Umbilical cord (tissue), 2 donors: ENCODE results near the gene RCBTB2. TPM values are rescaled to one million over a fixed set of nuclear protein-coding genes. Genes with fewer than 3 reads are reported as not detected.
A peak's percentile ranks its signal among the peaks of the same experiment; 100 is the strongest.

Experiments
- DNase-seq: peaks from one replicate; pipeline ENCODE4 v3.0.0-alpha.2; 2015; ENCODE audit warnings: low spot score
- total RNA-seq: library from RNA; depleted of rRNA; stranded (reverse); fragments of >200 nt; gene quantifications from one replicate; pipeline ENCODE4 v1.2.3, GENCODE V29; 2014; ENCODE audit warnings: low replicate concordance; ENCODE audit not compliant: insufficient read depth

RCBTB2 gene
- total RNA-seq, 1 donor from 2014 or later, result 25.0 TPM

DNA sequence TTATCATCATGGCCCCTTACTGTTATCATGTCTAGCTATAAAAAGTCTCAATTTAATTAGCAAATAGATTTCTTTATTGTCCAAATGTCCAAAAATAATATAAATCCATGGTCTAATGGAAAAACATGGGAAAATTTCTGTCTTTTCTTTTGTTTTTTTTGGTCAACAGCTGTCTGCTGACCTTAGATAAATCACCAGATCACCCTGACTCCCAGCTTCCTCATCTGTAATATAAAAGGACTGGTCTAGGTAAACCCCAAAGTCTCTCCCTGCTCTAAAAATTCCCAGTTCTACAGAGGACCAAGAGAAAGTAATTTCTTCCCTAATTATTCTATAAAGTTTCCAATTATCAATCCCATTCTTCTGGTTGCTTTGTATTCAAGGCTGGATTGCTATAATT is 30.7 kb upstream of the RCBTB2 start:
- no peak for DNase-seq

DNA sequence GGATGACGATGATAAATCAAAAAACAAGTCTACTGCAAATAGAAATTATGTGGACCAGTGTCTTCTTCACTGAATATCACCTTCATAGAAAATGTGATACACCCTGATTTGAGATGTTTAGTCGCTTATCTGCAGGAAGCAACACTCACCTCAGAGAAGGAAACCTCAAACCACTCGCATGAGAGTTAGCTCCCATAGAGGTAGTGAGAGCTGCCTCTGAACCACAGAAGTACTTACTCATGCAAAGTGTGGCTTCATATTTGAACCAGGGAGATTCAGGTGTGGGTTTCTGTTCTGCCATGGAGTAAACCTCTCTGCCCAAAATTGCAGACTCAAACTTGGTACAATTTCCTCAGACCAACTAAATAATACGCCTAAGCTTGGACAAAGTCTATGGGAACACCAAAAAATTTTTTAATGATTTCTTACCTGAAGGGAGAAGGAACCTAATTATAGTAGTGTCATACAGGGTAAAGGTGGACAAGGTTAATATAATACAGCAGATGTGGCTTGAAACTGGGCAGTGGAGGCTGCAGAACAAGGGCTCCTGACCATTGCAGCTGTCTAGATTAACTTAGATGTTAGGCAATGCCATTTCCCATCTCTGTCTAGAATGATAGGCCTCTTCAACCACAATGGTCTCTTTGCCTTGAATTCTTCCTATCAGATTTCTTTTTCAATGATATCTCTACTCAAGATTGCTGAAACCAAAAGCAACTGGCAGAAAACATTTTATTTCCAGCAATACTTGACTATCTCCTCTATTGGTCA is 29.6 kb upstream of the RCBTB2 start:
- DNase-seq, result no peak

DNA sequence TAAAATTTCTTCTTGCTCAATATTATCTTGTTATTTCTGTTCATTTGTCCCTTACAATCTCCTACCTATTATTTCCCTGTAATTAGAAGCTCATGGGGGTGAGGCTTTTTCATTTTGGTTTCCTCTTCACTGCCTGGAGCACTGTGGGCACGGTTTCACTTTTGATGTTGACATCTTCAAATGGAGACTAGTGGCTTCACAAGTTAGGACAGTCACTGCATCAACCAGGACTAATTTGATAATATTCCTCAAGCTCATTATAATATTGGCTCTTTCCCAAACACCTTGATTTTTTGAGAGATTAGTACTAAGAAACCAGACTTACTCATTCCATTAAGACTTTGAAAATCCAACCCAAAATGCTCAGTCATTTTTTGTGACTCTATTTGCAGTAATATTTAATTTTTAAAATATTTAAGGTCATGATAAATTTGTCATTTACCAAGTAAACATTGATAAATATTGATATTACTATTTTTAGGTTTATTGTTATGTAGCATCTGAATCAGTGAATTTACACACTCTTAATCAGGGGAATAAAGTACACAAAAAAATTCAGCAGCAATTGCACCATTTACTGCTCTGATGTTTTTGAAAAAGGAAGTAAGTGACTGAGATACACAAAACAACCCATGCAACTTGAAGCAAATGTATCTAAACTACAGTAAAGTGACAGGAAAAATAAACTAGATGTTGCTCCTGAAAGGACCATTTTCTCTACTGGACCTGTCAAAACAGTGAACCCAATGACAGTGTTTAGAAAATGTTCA is 28.8 kb upstream of the RCBTB2 start:
- no peak for DNase-seq

DNA sequence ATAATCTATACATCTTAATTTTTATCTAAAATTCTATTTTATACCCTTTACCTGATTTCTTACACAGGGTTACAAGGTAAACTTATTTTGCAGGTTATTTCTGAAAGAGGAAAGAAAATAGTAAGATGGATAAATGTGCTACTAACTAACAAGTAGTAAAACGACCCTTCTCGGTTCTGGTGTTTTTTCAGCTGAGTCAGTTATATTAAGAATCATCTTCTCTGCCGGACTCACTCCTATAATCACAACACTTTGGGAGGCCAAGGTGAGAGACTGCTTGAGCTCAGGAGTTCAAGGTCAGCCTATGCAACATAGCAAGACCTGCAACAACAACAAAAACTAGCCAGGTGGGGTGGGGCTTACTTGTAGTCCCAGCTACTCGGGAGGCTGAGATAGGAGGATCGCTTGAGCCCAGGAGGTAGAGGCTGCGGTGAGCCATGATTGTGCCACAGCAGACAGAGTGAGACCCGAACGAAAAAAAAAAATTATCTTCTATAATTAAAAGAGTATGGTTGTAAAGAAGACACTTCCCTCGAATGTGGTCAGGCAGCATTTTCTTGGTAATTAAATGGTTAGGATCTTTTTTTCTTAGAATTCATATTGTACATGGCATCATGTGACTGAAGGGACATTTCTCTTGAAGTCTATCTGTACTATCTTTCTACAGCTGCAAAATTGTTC is 27.9 kb upstream of the RCBTB2 start:
- no peak for DNase-seq

DNA sequence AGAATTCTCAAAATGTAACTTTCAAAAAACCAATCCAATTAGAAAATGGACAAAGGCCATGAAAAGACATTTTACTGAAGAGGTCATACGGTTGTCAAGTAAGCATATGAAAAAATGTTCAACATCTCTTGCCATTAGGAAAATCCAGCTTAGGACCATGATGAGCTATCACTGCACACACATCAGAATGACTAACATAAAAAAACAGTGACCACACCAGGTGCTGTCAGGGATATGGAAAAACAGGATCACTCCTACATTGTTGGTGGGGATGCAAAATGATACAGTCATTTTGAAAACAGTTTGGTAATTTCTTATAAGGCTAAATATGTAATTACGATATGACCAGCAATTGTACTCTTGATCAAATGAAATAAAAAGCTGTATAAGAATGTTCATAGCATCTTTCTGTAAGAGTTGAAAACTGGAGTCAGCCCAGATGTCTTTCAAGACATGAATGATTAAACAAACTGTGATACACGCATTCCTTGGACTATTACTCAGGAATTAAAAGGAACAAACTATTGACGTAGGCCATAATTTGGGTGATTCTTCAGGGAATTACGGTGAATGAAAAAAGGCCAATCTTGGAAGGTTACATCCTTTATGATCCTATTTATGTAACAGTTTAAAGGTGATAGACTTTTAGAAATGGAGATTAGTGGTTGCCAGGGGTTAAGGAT is 26.9 kb upstream of the RCBTB2 start:
- DNase-seq, result no peak

DNA sequence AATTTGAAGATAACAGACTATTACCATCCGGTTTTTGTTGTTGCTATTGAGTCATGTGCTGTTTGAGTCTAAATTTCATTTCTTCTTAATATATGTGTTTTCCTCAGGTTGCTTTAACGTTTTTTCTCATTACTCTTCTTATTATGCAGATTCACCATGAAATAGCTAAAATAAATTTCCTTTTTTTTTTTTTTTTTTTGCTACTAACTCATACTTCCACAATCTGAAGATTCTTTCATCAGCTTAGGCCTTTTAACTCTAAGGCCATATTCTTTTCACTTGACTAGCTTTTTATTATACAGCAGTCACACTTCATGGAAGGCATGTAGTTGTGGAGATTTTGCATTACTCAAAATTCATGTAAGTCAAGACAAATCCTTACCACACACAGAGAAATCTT is 23.9 kb upstream of the RCBTB2 start:
- DNase-seq, result no peak

DNA sequence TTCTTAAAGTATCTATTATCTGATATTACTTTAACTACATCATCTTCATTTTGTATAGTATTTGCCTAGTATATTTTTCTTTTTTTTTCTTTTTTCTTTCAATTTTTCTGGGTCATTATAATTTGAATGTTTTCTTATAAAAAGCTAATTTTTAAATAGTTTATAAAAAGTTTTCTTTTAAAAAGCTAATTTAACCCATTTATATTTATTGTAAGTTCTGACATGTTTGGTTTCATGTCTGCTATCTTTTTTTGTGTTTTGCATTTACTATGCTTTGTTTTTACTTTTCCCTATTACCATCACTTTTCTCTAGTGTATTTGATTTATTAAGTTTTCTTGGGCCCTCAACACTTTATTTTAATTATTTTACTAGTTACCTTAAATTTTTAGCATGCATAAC is 22.6 kb upstream of the RCBTB2 start:
- DNase-seq, result no peak

DNA sequence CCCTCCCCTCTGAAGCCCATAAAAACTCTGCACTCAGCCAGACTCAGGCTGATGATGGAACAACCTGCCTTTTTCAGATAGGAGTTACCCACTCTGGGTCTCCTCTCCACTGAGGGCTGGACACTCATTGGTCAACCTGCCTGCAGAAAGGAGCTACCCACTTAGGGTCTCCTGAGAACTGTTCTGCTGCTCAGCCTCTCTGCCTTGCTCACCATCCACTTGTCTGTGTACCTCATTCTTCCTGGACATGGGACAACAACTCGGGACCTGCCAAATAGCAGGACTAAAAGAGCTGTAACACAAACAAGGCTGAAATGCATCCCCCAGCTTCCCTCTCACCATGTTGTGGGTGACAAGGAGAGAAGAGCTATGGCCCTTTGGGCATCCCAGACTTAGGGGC is 18.4 kb upstream of the RCBTB2 start:
- DNase-seq, result no peak

DNA sequence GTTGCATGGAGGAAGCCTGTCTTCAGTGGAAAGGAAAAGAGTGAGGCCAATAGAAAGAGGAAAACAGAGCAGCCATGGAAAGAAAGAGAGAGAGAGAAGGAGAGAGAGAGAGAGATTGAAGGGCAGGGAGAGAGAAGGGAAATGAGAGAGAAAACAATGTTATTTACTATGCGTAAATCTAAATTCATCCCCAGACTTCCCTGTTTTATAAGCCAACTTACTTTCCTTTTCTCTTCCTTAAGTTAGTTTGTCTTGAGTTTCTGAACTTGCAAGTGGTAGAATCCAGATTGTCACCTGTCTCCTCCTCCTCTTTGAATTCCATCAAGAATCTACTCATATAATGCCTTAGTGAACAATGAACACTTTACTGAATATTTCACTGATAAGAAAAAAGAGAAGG is 16.8 kb upstream of the RCBTB2 start:
- no peak for DNase-seq

DNA sequence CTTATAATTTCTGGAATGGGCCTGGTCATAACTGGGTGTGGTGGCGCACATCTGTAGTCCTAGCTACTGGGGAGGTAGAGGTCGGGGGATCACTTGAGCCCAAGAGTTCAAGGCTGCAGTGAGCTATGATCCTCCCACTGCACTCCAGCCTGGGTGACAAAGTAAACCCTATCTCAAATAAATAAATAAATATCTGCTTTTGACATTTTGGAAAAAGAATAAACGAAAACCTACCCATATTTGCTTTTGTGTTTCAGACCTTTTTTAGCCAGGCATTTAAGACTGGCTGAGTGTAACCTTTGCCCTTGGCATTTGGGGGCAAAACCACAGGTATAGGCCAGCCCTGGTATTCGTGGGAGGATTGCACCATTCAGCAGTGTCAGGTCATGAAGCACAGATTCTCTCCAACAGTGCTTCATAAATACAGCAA is 14.8 kb upstream of the RCBTB2 start:
- no peak for DNase-seq

DNA sequence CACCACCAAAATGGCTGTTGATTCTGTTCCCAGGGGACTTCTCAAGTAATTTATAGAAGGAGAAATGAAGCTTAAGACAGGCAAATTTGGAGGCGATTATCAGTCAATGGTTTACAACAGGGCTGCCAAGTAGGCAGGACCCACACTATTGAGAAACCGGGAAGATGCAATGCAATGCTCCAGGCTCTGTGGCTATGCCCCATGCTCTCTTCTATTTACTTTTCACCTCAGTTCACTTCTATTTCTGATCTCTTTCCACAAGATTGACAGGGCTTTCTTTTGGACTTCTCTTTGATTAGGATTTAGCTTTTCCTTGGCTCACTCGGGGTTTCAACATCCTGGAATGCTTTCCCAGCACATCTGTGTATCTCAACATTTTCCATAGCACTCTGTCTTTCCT is 12.7 kb upstream of the RCBTB2 start:
- no peak for DNase-seq

DNA sequence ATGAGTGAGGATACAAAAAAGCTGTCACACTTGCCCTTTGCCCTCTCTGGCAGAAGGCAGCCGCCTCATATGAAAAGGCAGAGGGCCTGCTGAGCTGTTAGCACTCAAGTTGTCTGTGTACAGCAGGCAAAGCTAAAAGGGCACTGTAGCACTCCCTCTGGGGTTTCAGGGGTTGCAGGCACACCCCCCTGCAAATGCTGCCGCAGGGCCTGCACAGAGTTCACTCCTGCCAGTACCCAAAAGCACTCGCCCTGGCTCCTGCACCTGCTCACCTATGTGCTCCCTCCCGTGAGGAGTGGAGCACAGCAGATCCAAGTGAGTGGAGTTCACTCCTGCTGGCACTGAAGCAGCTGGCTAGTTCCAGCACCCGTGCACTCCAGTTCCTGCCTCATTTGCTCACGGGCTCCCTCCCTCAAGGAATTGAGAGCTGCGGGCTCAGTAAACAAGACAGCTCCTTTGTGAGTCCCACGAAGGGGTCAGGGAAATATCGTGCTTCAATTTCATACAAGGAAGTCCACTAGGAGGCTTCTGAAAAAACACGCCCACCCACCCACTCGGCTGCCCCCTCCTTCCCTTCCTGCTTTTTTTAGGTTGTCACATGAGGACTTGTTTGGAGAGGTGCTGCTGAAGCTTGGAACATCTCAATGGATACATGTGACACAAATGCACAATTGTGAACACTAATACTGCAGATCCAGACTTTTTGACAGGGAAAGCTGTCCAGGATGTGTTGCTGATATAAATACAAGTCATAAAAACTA is 9.9 kb upstream of the RCBTB2 start:
- peak; percentile 41 for DNase-seq

DNA sequence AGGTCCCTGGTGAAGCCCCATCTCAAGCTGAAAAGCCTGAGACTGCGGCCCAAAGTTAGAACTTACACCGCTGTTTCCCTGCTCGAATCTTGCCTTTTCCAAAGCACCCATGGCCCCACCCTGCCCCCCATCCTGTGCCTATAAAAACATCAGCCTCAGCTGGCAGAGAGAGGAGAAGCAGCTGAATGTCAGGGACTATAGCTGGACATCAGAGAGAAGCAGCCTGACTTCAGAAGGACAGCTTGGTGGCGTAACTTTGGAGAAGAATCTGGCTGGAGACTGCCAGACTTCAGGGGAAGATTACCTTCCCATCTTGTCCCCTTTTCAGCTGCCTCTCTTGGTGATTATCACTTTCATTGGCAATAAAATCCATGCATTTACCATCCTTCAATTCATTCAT is 9.3 kb upstream of the RCBTB2 start:
- no peak for DNase-seq

DNA sequence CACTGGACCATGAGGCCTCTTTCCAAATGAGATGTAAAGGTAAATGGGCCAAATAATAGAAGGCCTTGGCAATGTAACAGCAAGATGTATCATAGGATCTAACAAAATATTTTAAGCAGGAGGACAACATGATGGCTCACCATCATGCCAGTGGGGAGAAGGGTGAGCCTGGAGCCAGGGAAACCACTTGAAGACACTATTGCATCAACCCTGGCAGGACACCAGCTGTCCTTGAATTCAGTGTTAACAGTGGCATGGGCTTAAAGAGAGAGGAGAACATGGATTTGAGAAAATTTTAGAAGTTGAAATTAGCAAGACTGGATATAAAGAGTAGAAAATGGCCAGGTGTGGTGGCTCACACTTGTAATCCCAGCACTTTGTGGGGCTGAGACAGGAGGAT is 6.7 kb upstream of the RCBTB2 start:
- no peak for DNase-seq

DNA sequence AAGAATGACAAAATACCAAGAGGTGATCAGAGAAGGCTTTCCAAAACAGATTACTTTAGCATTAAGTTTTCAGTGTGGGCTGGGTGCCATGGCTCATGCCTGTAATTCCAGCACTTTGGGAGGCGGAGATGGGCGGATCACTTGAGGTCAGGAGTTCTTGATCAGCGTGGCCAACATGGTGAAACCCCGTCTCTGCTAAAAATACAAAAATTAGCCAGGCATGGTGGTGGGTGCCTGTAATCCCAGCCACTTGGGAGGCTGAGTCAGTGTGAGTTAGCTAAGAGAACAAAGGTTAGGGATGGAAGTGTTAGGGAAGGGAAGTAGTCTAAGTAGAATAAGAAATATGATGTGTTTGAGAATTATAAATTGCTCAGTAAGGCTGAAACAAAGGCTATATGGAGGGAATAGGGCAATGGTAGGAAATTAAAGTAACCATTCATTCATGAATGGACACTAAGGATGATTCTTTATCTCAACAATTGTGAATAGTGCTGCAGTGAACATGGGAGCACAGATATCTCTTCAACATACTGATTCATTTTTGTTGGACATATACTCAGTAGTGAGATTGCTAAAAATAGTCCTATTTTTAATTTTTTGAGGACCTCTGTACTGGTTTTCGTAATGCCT is 3.9 kb upstream of the RCBTB2 start:
- DNase-seq, result no peak

DNA sequence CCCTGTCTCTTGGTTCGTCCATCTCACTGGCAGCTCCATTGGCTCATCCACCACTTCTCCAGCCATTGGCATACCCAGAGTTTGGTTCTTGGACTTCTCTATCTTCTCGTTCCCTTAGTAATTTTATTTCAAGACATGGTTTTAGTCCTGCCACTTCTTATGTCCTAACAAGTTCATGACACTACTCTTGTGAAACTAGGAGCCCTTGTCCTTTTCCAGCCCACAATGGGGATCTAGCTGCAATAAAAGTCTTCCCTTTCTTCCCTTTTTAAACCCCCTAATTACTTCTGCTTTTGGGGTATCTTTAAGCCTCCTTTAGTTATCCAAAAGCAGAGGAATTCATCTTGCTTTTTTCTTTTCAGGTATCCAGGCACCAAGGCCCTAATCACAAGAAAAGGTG is 2.9 kb upstream of the RCBTB2 start:
- DNase-seq, result no peak

DNA sequence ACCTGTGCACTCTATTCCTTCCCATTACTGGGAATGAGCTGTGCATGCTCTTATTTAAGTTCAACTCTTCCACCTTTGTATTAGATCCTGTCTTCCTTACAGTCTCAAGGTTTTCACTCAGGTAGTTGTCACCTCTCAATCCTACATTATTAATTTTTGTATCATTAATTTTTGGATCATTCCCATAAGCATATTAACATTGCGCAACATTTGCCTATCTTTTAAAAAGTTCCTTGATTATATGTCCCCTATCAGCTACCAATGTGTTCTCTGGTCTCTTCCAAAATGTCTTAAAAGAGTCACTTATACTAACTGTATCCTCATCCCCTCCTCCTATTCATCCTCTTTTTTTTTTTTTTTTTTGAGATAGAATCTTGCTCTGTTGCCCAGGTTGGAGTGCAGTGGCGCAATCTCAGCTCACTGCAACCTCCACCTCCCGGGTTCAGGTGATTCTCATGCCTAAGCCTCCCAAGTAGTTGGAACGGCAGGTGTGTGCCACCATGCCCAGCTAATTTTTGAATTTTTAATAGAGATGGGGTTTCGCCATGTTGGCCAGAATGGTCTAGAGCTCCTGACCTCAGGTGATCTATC is 2.1 kb upstream of the RCBTB2 start:
- no peak for DNase-seq

DNA sequence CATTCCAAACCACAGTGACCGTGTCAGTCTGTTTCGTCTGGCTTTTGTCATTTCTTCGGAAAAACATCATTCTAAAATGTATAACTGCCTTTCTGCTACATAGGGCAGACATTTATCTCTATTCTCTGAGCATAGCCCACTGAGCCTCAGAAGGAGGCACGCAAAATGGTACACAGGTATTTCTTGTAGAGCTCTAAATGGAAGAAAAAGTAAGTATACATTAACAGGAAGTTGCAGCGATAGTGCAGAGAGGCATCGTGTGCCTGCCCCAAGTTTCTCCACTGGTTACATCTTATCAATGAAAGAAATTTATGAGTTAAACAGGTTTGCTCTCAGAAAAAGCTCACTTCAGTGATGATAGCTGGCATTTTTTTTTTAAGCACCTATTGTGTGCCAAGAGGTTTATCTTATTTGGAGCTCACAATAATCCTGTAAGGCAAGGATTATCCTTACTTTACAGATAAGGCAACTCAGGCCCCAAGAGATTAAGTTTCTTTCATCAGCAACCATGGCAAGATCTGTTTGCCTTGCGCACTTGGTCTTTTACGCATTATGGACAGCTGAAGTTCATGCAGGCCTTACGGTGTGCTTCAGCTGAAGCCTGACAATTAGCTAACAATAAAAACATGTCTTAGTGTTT is 1.2 kb upstream of the RCBTB2 start:
- DNase-seq, result peak; percentile 85

DNA sequence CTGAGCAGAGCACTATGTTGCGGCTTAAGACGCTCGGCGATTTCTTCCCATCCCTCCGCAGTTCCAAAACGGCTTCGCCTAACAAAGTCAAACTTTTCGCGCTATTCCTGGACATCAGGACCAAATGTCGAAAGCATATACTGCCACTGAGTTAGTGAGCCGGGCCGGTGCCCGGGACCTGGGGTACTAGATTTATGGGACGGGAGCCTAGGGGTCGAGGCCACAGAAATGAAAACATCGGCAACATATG is 699 bp downstream of the RCBTB2 start:
- DNase-seq, result no peak
